HepG2 (cell line): ENCODE measurements around the gene ZBTB17. TPM values are rescaled to one million over a fixed set of nuclear protein-coding genes. Genes with fewer than 3 reads are reported as not detected.

Experiments
- ATAC-seq: fragments of 200-7000 bp; cut with Tn5 transposase; 3 replicates; pipeline ENCODE4 v1.9.1; 2020; ENCODE audit warnings: mild to moderate bottlenecking, moderate library complexity
- BruUV-seq: library from RNA; stranded (reverse); fragments of 400-500 nt; replicated peaks from 2 replicates; lab custom pipeline; 2021; lab: Mats Ljungman, UMichigan
- CTCF ChIA-PET: fragments of 300-600 bp; formaldehyde crosslinking; extraction: SDS; loops from one replicate; lab custom pipeline; 2021; ENCODE audit warnings: low total read pairs, inconsistent platforms, low intra/inter-chr PET ratio; lab: Yijun Ruan, JAX
- POLR2A ChIA-PET: fragments of 350-600 bp; sonication (Branson Sonifier 250); formaldehyde crosslinking; loops from one replicate; lab custom pipeline; 2020; ENCODE audit warnings: antibody characterized with exemption, inconsistent platforms; lab: Yijun Ruan, JAX
- DNase-seq: peaks from one replicate; pipeline ENCODE4 v3.0.0-alpha.2; 2015; ENCODE audit warnings: low spot score
- FAIRE-seq: peaks from 3 replicates; lab custom pipeline; 2011; peaks lifted over from hg19 to GRCh38; lab: Jason Lieb, UNC
- H2AFZ ChIP-seq: one replicate; pipeline ENCODE4 v1.6.1; 2011; ENCODE audit warnings: low read length, inconsistent platforms
- H3K27ac ChIP-seq: fragments of 300-600 bp; 3 replicates; pipeline ENCODE4 v1.8.0; 2011; ENCODE audit warnings: mixed run types, mild to moderate bottlenecking, mixed read lengths, low read length, inconsistent platforms; ENCODE audit not compliant: insufficient read depth; ENCODE audit errors: extremely low read length
- H3K27me3 ChIP-seq, 2 experiments: fragments of 200-600 bp in 1 of 2; 2 replicates in 1 of 2; 3 replicates in 1 of 2; pipeline versions ENCODE4 v1.6.0 to v1.8.0; 2011; ENCODE audit warnings: low read length in 2 of 2, mild to moderate bottlenecking in 2 of 2, moderate library complexity in 2 of 2, inconsistent platforms in 1 of 2; ENCODE audit not compliant: insufficient read depth in 2 of 2, control insufficient read depth in 1 of 2
- H3K36me3 ChIP-seq, 2 experiments: fragments of 200-600 bp in 1 of 2; replicated peaks in 1 of 2; 2 replicates in 1 of 2; 3 replicates in 1 of 2; pipeline versions ENCODE4 v1.5.1 to v1.8.0; 2011; ENCODE audit warnings: low read length in 2 of 2, inconsistent platforms in 1 of 2; ENCODE audit not compliant: insufficient read depth in 2 of 2, control insufficient read depth in 1 of 2
- H3K4me1 ChIP-seq: 2 replicates; pipeline ENCODE4 v1.5.1; 2012; ENCODE audit warnings: low read length, inconsistent platforms; ENCODE audit not compliant: insufficient read depth
- H3K4me2 ChIP-seq: 2 replicates; pipeline ENCODE4 v1.6.0; 2011; ENCODE audit warnings: low read depth, low read length, inconsistent platforms
- H3K4me3 ChIP-seq, 3 experiments: fragments of 200-600 bp in 1 of 3; sonication (generic), shearing (Covaris generic) in 1 of 3; replicated peaks in 1 of 3; 2 replicates each; pipeline ENCODE4 v1.5.1; 2011 to 2016; ENCODE audit warnings: low read length in 3 of 3, inconsistent platforms in 2 of 3, low read depth in 2 of 3, mild to moderate bottlenecking in 2 of 3, control low read depth in 1 of 3, mixed read lengths in 1 of 3; ENCODE audit not compliant: insufficient read depth in 1 of 3
- H3K79me2 ChIP-seq: one replicate; pipeline ENCODE4 v1.6.1; 2011; ENCODE audit warnings: low read length, inconsistent platforms; ENCODE audit not compliant: insufficient read depth
- H3K9ac ChIP-seq: 2 replicates; pipeline ENCODE4 v1.6.0; 2011; ENCODE audit warnings: mild to moderate bottlenecking, low read depth, low read length, inconsistent platforms; ENCODE audit not compliant: insufficient read depth
- H3K9me3 ChIP-seq: 2 replicates; pipeline ENCODE4 v1.5.1; 2012; ENCODE audit warnings: mild to moderate bottlenecking, low read length
- H4K20me1 ChIP-seq: 2 replicates; pipeline ENCODE4 v1.6.0; 2011; ENCODE audit warnings: inconsistent platforms, mild to moderate bottlenecking, low read length, moderate library complexity; ENCODE audit not compliant: insufficient read depth
- BRD4 ChIP-seq: sonication (generic); formaldehyde crosslinking; IDR thresholded peaks from 2 replicates; pipeline ENCODE4 v1.4.0; 2020; ENCODE audit warnings: missing genetic modification reagents
- CREM ChIP-seq, 2 experiments: sonication (generic) in 1 of 2; formaldehyde crosslinking in 1 of 2; IDR thresholded peaks; 2 replicates each; pipeline versions ENCODE4 v1.4.0 to v1.6.1; 2016 to 2020; ENCODE audit warnings: antibody characterized with exemption in 1 of 2, mild to moderate bottlenecking in 1 of 2, missing genetic modification reagents in 1 of 2
- DR1 ChIP-seq: sonication (generic); formaldehyde crosslinking; IDR thresholded peaks from 2 replicates; pipeline ENCODE4 v1.8.0; 2021; ENCODE audit warnings: mild to moderate bottlenecking, missing genetic modification reagents, inconsistent platforms
- PAXIP1 ChIP-seq: sonication (generic); formaldehyde crosslinking; conservative IDR thresholded peaks from 2 replicates; pipeline ENCODE4 v1.4.0; 2020; ENCODE audit warnings: mild to moderate bottlenecking, missing genetic modification reagents, moderate library complexity
- TEF ChIP-seq: sonication (generic); formaldehyde crosslinking; IDR thresholded peaks from 2 replicates; pipeline ENCODE4 v1.5.0; 2020; ENCODE audit warnings: missing genetic modification reagents
- XBP1 ChIP-seq: sonication (generic); formaldehyde crosslinking; IDR thresholded peaks from 2 replicates; pipeline ENCODE4 v1.5.0; 2020; ENCODE audit warnings: missing genetic modification reagents
- ZBTB46 ChIP-seq: sonication (generic); formaldehyde crosslinking; IDR thresholded peaks from 2 replicates; pipeline ENCODE4 v1.4.0; 2020; ENCODE audit warnings: mild to moderate bottlenecking, missing genetic modification reagents, borderline replicate concordance
- ZBTB49 ChIP-seq: sonication (generic); formaldehyde crosslinking; IDR thresholded peaks from 2 replicates; pipeline ENCODE4 v1.4.0; 2020; ENCODE audit warnings: missing genetic modification reagents, borderline replicate concordance
- ZFP36 ChIP-seq: fragments of 150-350 bp; IDR thresholded peaks from 2 replicates; pipeline ENCODE4 v1.6.1; 2018; ENCODE audit warnings: borderline replicate concordance, low read length, low read depth; ENCODE audit not compliant: partially characterized antibody
- ZFP91 ChIP-seq: sonication (generic); formaldehyde crosslinking; IDR thresholded peaks from 2 replicates; pipeline ENCODE4 v1.9.0; 2022; ENCODE audit warnings: missing genetic modification reagents, mild to moderate bottlenecking, borderline replicate concordance
- ZNF484 ChIP-seq: sonication (generic); formaldehyde crosslinking; IDR thresholded peaks from 2 replicates; pipeline ENCODE4 v1.5.1; 2020; ENCODE audit warnings: mild to moderate bottlenecking, low read depth, missing genetic modification reagents, borderline replicate concordance
- ZNF775 ChIP-seq: sonication (generic); formaldehyde crosslinking; IDR thresholded peaks from 2 replicates; pipeline ENCODE4 v1.4.0; 2020; ENCODE audit warnings: missing genetic modification reagents, mild to moderate bottlenecking, moderate library complexity, borderline replicate concordance
- ZNF790 ChIP-seq: sonication (generic); formaldehyde crosslinking; IDR thresholded peaks from 2 replicates; pipeline ENCODE4 v1.8.0; 2022; ENCODE audit warnings: missing genetic modification reagents, mild to moderate bottlenecking, borderline replicate concordance
- ZNF839 ChIP-seq: sonication (generic); formaldehyde crosslinking; IDR thresholded peaks from 2 replicates; pipeline ENCODE4 v1.4.0; 2020; ENCODE audit warnings: missing genetic modification reagents, mild to moderate bottlenecking, borderline replicate concordance
- WGBS: methylation state at CpG from one replicate; pipeline ENCODE4 v1.1.6; 2017; ENCODE audit warnings: low lambda C conversion rate; 5-methylcytosine and 5-hydroxymethylcytosine counted together
- in situ Hi-C: cut with HindIII; loops from 2 replicates; pipeline ENCODE4 v1.10.0; 2017; ENCODE audit warnings: low pct_unique_long_range_greater_than_20kb; ENCODE audit not compliant: extremely low pct_ligation_motif_present
- intact Hi-C: fragments of 100-400 bp; cut with micrococcal nuclease; formaldehyde crosslinking; loops from one replicate; pipeline ENCODE4 v1.10.0; 2022; ENCODE audit not compliant: unreplicated experiment
- polyA plus RNA-seq, 8 experiments: library from polyadenylated mRNA; depleted of rRNA in 3 of 8; stranded (reverse) in 7 of 8; unstranded in 1 of 8; fragments of >200 nt; fragmentation: Illumina TruSeq in 4 of 8; extraction: Trizol in 4 of 8; gene quantifications; 2 replicates each; pipeline versions ENCODE4 v1.2.1 to v1.2.3, GENCODE V29; 2011 to 2016; ENCODE audit warnings: low read depth in 4 of 8, missing spikeins in 1 of 8, mixed read lengths in 1 of 8; ENCODE audit not compliant: insufficient read depth in 1 of 8
- total RNA-seq, 5 experiments: library from RNA; depleted of rRNA; stranded (reverse); fragments of >200 nt; fragmentation: Illumina TruSeq; extraction: Trizol; gene quantifications; 2 replicates each; pipeline ENCODE4 v1.2.3, GENCODE V29; 2016; ENCODE audit warnings: low read depth in 1 of 5

Gene ZBTB17
- total and polyA plus RNA-seq, 2 of the 13 experiments (the other 11 are each of a cell fraction or from before 2014, with no cell fraction given): 16.7 to 17.0 TPM

GRCh38 chr1:15933684-15934083, 42.2 kb downstream of the ZBTB17 start:
- Histone ChIP-seq H2AFZ (no peak overlapping the region), H3K27ac (no peak overlapping the region), H3K9me3 (no peaks in the 10 kb centered on the region), H3K4me1 (peaks cover 14% of the 10 kb centered on the region), H3K4me3 (no peak overlapping the region), H3K36me3 (peaks cover 56 to 89% of the 10 kb centered on the region in 2 experiments), H3K27me3 (no peaks in the 10 kb centered on the region), H3K4me2 (no peak overlapping the region), H3K9ac (no peak overlapping the region), H4K20me1 (no peaks in the 10 kb centered on the region), H3K79me2 (no peaks in the 10 kb centered on the region)
- FAIRE-seq: no peak
- DNase-seq: no peak
- BruUV-seq: no TSS peak
- 96% methylated on average over 4 of the region's 5 CpGs for WGBS
- in situ Hi-C loops (no loop called here), intact Hi-C loops (no loop called here)
- ChIA-PET CTCF (no interaction called here), POLR2A (no interaction called here)
- no peak for ATAC-seq
- TF ChIP-seq BRD4 (CRISPR knock-in tag): no peak
- TF ChIP-seq ZFP36: no peak
- TF ChIP-seq CREM (IDR thresholded peaks at IDR 0.05): no peak
- TF ChIP-seq CREM (CRISPR knock-in tag; IDR thresholded peaks at IDR 0.05): no peak
- no peak for TF ChIP-seq ZNF775 (CRISPR knock-in tag)
- TF ChIP-seq ZNF484: no peak
- TF ChIP-seq XBP1 (CRISPR knock-in tag): no peak
- no peak for TF ChIP-seq ZNF839
- no peak for TF ChIP-seq TEF (CRISPR knock-in tag)
- TF ChIP-seq DR1 (CRISPR knock-in tag): no peak
- TF ChIP-seq PAXIP1: no peak
- TF ChIP-seq ZBTB46 (CRISPR knock-in tag): no peak
- TF ChIP-seq ZNF790: no peak
- no peak for TF ChIP-seq ZBTB49
- TF ChIP-seq ZFP91 (CRISPR knock-in tag): no peak
